NCI-H1417 treated with DMSO at 0.1 percent for 48 hours (cell line): ENCODE measurements around the gene INHBB.

Experiments
- DNase-seq: peaks from one replicate; lab custom pipeline; 2025; lab: John Stamatoyannopoulos, UW

INHBB gene

GRCh38 chr2:120398051-120398995, 52.4 kb downstream of the INHBB start:
- DNase-seq: no peak

GRCh38 chr2:120398996-120399888, 53.3 kb downstream of the INHBB start:
- DNase-seq: no peak

- DNase-seq: no peak
Measured at GRCh38 chr2:120399889-120400240, 53.9 kb downstream of the INHBB start.

- no peak for DNase-seq
Measured at GRCh38 chr2:120400551-120400950, 54.6 kb downstream of the INHBB start.
